MCF 10A (cell line): ENCODE data around the gene TMEM143. TPM values are rescaled to one million over a fixed set of nuclear protein-coding genes. Genes with fewer than 3 reads are reported as not detected.

Experiments
- BruUV-seq: library from RNA; stranded (reverse); fragments of 400-500 nt; replicated peaks from 2 replicates; lab custom pipeline; 2021; lab: Mats Ljungman, UMichigan
- CTCF ChIA-PET: fragments of 300-600 bp; sonication (Branson Sonifier 250); formaldehyde crosslinking; extraction: SDS; loops from one replicate; lab custom pipeline; 2021; ENCODE audit warnings: antibody characterized with exemption, inconsistent platforms; lab: Yijun Ruan, JAX
- POLR2A ChIA-PET: fragments of 300-600, 350-650 bp; sonication (Branson Sonifier 250); formaldehyde crosslinking; extraction: SDS; loops from one replicate; lab custom pipeline; 2020; ENCODE audit warnings: antibody characterized with exemption, inconsistent platforms; lab: Yijun Ruan, JAX
- DNase-seq: peaks from one replicate; pipeline ENCODE4 v3.0.0-alpha.2; 2018; ENCODE audit not compliant: unreplicated experiment
- H3K27ac Mint-ChIP-seq: one replicate; pipeline ENCODE4 v1.8.0; 2022; ENCODE audit warnings: mild to moderate bottlenecking, low read depth, mixed read lengths; ENCODE audit not compliant: unreplicated experiment
- H3K27me3 Mint-ChIP-seq: one replicate; pipeline ENCODE4 v1.8.0; 2022; ENCODE audit warnings: mixed read lengths; ENCODE audit not compliant: insufficient read depth, unreplicated experiment
- H3K36me3 Mint-ChIP-seq: one replicate; pipeline ENCODE4 v1.8.0; 2022; ENCODE audit warnings: mild to moderate bottlenecking, moderate library complexity, mixed read lengths; ENCODE audit not compliant: insufficient read depth, unreplicated experiment
- H3K4me1 Mint-ChIP-seq: one replicate; pipeline ENCODE4 v1.8.0; 2022; ENCODE audit warnings: mixed read lengths; ENCODE audit not compliant: insufficient read depth, unreplicated experiment
- H3K4me3 Mint-ChIP-seq: one replicate; pipeline ENCODE4 v1.8.0; 2022; ENCODE audit warnings: mild to moderate bottlenecking, moderate library complexity, mixed read lengths; ENCODE audit not compliant: unreplicated experiment
- H3K9me3 Mint-ChIP-seq: one replicate; pipeline ENCODE4 v1.8.0; 2022; ENCODE audit warnings: mixed read lengths; ENCODE audit not compliant: unreplicated experiment
- intact Hi-C: fragments of 100-400 bp; cut with micrococcal nuclease; formaldehyde crosslinking; loops from 2 replicates; pipeline ENCODE4 v1.14.1; 2022
- total RNA-seq: library from RNA; stranded (reverse); gene quantifications from 2 replicates; pipeline ENCODE4 v1.2.3, GENCODE V29; 2022
- TF ChIP-seq, protein P1 (sequence below): fragments of 200-600 bp; IDR thresholded peaks from one replicate; pipeline ENCODE4 v1.8.0; 2022; ENCODE audit warnings: antibody characterized with exemption, mild to moderate bottlenecking; ENCODE audit not compliant: unreplicated experiment

TMEM143 gene
- total RNA-seq, 1 experiment from 2014 or later = 6.0 TPM

DNA sequence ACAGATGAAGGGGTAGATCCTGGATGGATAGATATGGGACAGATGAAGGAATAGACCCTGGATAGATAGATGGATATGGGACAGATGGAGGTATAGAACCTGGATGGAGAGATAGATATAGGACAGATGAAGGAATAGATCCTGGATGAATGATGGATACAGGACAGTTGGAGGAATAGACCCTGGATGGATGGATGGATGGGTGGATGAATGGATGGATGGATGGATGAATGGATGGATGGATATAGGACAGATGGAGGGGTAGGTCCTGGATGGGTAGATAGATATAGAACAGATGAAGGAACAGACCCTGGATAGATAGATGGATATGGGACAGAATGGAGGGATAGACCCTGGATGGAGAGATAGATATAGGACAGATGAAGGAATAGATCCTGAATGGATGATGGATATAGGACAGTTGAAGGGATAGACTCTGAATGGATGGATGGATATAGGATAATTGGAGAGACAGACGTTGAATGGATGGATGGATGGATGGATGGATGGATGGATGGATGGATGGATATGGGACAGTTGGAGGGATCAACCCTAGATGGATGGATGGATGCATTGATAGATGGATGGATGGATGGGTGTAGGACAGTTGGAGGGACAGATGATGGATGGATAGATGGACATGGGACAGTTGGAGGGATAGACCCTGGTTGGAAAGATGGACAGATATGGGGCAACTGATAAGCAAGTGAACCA, 61.7 kb downstream of the TMEM143 start:
- no TSS peak for BruUV-seq
- TF ChIP-seq, protein P1, sequence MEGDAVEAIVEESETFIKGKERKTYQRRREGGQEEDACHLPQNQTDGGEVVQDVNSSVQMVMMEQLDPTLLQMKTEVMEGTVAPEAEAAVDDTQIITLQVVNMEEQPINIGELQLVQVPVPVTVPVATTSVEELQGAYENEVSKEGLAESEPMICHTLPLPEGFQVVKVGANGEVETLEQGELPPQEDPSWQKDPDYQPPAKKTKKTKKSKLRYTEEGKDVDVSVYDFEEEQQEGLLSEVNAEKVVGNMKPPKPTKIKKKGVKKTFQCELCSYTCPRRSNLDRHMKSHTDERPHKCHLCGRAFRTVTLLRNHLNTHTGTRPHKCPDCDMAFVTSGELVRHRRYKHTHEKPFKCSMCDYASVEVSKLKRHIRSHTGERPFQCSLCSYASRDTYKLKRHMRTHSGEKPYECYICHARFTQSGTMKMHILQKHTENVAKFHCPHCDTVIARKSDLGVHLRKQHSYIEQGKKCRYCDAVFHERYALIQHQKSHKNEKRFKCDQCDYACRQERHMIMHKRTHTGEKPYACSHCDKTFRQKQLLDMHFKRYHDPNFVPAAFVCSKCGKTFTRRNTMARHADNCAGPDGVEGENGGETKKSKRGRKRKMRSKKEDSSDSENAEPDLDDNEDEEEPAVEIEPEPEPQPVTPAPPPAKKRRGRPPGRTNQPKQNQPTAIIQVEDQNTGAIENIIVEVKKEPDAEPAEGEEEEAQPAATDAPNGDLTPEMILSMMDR = no peak
- Mint-ChIP-seq H3K9me3 (no peaks in the 10 kb centered on the region), H3K4me1 (no peaks in the 10 kb centered on the region), H3K4me3 (no peak overlapping the region), H3K36me3 (no peaks in the 10 kb centered on the region), H3K27me3 (peaks cover 25% of the 10 kb centered on the region), H3K27ac (no peak overlapping the region)
- ChIA-PET POLR2A (no interaction called here), CTCF (no interaction called here)
- intact Hi-C loops = no loop called here
- DNase-seq = no peak

DNA sequence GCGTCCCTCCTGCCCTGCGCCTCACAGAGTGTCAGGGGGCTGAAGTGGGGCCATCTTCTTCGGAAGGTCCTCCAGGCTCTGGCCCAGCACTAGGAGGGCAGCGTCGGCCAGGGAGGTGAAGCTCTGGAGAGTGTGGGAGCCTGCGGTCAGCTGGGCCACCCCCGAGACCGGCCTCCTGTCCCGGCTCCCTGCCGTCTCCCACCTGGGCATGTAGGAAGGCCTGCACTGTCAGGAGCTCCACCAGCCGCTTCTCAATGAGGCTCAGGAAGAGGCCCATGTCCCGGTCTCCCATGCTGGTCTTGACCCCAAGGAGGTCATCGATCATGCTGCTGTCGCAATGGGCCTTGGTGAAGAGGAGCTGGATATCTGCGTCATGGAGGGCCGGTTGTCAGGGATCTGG, 65.8 kb downstream of the TMEM143 start:
- TF ChIP-seq, protein P1 = no peak
- Mint-ChIP-seq H3K4me1 (no peaks in the 10 kb centered on the region), H3K4me3 (no peak overlapping the region), H3K36me3 (no peaks in the 10 kb centered on the region), H3K27ac (no peak overlapping the region), H3K9me3 (no peaks in the 10 kb centered on the region), H3K27me3 (peaks cover 12% of the 10 kb centered on the region)
- ChIA-PET POLR2A (no interaction called here), CTCF (interaction anchor here (0.9 to 1.6 kb wide), 2 partner anchors 26 to 335 kb away, joined by 3 to 4 read pairs; no protein-coding TSS in a partner anchor)
- DNase-seq = no peak
- intact Hi-C loops = no loop called here
- no TSS peak for BruUV-seq

- DNase-seq = no peak
- H3K9me3 Mint-ChIP-seq = no peaks in the 10 kb centered on the region
- TF ChIP-seq, protein P1 = no peak
- ChIA-PET POLR2A (interaction anchor here (0.6 kb wide), 1 partner anchor 37 kb away, joined by 3 read pairs; no protein-coding TSS in a partner anchor), CTCF (no interaction called here)
- BruUV-seq = no TSS peak
- H3K4me3 Mint-ChIP-seq = no peak overlapping the region
- intact Hi-C loops = no loop called here
- H3K27me3 Mint-ChIP-seq = peaks cover 12% of the 10 kb centered on the region
- H3K36me3 Mint-ChIP-seq = no peaks in the 10 kb centered on the region
- no peak overlapping the region for H3K27ac Mint-ChIP-seq
- H3K4me1 Mint-ChIP-seq = no peaks in the 10 kb centered on the region
These were observed 66.6 kb downstream of the TMEM143 start for GRCh38 chr19:48296963-48297734.

GRCh38 chr19:48295458-48295857, 68.3 kb downstream of the TMEM143 start:
- POLR2A ChIA-PET = no interaction called here
- TF ChIP-seq, protein P1 = no peak
- Mint-ChIP-seq H3K9me3 (no peaks in the 10 kb centered on the region), H3K36me3 (no peaks in the 10 kb centered on the region), H3K4me1 (no peaks in the 10 kb centered on the region), H3K27ac (no peak overlapping the region), H3K27me3 (peaks cover 12% of the 10 kb centered on the region), H3K4me3 (no peak overlapping the region)
- CTCF ChIA-PET = interaction anchor here (0.6 to 6.7 kb wide), 3 partner anchors 10 to 29 kb away, joined by 3 to 65 read pairs (median 3); partner anchors contain the start of gene ZNF114
- intact Hi-C loops = no loop called here
- BruUV-seq = no TSS peak
- DNase-seq = no peak
